Ecto neural progenitor cell (in vitro differentiated cells): Measurements from ENCODE around the gene ZC3H18.
"Not testable (repeated sequence)": the region's sequence is repeated elsewhere in the genome, so short reads cannot be mapped to it uniquely, and the experiment has no call there.

ENCODE experiments used
- DNase-seq: peaks from one replicate; pipeline ENCODE4 v3.0.0-alpha.2; 2018; ENCODE audit warnings: low spot score

Gene ZC3H18

GRCh38 chr16:88654363-88655052 lies 84.3 kb downstream of the ZC3H18 start:
- DNase-seq: no peak

GRCh38 chr16:88655053-88655732 lies 85.0 kb downstream of the ZC3H18 start:
- no peak for DNase-seq

GRCh38 chr16:88655733-88656281 lies 85.6 kb downstream of the ZC3H18 start:
- no peak for DNase-seq

- DNase-seq: no peak
These were observed 86.2 kb downstream of the ZC3H18 start for GRCh38 chr16:88656291-88656980.

DNA sequence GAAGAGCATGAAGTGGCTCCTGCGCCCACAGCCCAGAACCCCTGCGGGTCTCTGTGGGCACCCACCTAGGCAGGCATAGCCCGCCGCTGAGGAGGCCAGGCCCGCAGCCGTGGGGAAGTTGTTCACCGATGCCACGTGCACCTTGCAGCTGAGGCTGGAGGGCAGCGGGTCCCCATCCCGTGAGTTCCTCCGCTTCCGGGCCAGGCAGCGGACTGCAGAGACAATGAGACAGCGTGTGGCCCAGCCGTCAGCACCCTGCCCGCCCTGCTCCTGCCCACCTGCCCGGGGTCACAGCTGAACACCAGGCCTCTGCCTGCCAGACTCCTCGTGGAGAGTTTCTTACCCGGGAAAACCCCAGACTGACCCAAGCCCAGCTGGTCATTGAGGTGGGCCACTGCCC lies 87.2 kb downstream of the ZC3H18 start:
- no peak for DNase-seq

GRCh38 chr16:88658714-88659113 lies 88.5 kb downstream of the ZC3H18 start:
- DNase-seq: no peak

DNA sequence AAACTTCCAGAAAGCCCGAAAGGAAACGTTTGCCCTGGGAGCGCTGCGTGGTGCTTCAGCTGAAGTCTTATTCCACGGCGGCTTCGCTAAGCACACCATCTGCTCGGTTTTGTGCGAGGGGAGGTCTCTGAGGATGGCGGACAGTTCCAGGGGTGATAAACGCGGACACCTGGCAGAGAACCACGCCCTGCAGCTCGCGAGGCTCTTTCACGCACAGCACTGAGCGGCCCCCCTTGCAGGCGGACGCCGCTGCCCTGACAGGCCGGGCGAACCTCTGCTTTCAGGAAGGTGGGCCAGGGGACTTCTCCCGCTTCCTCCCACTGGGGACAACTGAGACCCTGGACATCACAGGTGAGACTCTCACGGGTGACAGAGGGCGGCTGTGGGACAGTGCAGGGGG lies 89.0 kb downstream of the ZC3H18 start:
- no peak for DNase-seq

DNA sequence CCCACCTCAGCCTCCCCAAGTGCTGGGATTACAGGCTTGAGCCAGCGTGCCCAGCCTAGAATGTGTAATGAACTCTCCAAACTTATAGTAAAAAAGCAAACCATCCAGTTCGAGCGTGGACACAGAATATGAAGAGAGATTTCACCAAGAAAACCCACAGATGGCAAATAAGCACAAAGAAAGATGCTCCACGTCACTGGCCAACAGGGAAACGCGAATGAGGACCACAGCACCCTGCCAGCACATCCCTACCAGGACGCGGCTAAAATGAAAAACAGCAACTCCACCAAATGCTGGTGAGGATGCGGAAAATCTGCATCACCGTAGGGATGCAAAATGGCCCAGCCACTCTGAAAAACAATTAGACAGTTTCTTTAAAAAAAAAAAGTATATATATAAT lies 91.3 kb downstream of the ZC3H18 start:
- DNase-seq: no peak

- no peak for DNase-seq
These were observed 92.1 kb downstream of the ZC3H18 start for GRCh38 chr16:88662222-88662842.

DNA sequence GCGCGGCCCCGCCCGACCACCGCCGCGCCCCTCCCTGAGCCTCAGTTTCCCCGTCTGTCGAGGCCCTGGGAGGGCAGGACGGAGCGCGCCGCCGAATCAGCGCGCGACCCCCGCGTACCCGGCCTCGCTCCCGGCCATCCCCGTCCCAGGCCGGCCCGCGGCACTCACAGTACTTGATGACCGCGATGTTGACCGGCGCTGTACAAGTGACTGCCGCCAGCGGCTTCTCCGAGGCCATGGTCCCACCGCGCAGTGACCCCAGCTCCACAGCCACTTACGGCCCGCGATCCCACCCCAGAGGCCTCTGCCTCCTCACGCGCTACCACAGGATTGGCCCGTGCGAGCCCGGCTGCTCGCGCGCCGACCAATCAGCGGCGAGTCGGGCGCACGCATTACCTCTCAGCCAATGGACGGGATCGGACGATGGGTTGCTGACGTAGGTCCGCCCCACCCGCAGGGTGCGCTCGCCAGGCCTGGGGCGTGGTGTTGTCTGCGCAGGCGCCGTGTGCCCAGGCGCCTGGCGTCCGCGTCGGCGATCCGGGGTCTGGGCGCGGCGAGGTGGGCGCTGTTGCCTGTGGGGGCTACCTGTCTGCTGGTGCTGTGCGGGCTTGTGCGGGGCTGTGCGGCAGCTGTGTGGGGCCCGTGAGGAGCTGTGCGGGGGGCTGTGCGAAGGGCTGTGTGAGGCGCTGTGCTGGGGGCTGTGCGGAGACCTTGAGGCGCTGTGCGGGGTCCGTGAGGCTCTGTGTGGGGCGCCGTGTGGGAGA lies 92.8 kb downstream of the ZC3H18 start, which contains the start of gene MVD:
TSS of gene MVD (minus strand) at position 249 of the 764 bp plus-strand sequence. CDS start at position 238, 11 bp downstream.
- DNase-seq: peak; percentile 99

- DNase-seq: no peak
These were observed 94.9 kb downstream of the ZC3H18 start for GRCh38 chr16:88665148-88665547.

- DNase-seq: no peak
These were observed 95.4 kb downstream of the ZC3H18 start for GRCh38 chr16:88665570-88665969.

DNA sequence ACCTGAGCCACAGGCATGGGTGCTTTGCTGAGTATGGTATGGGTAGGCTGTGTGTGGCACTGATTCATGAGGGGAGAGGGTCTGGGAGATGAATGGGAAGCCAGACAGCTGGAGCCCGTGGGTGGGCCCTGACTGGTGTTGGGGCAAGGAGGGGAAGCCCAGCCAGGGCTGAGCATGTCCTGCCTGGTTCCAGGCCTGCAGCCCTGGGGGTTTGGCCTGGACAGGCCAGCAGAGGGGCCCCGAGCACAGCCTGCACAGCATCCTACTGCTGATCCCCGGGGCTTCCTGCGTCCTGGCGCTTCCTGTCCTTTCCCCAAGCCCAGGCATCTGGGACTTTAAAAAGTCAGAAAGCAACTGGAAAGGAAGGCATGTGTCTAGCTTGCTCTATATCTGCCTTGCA lies 97.3 kb downstream of the ZC3H18 start:
- no peak for DNase-seq

DNA sequence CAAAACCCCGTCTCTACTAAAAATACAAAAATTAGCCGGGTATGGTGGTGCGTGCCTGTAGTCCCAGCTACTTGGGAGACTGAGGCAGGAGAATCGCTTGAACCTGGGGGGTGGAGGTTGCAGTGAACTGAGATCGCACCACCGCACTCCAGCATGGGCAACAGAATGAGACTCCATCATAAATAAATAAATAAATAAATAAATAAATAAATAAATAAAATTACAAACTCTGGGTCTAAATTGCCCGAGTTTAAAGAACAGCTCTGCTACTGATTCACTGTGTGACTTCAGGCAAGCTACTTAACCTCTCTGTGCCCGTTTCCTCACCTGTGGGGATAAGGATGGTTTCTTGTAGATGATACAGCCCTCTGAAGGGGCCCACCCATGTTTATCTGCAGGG lies 99.3 kb downstream of the ZC3H18 start:
- DNase-seq: not testable (repeated sequence)

- no peak for DNase-seq
These were observed 99.8 kb downstream of the ZC3H18 start for GRCh38 chr16:88669980-88670379.

DNA sequence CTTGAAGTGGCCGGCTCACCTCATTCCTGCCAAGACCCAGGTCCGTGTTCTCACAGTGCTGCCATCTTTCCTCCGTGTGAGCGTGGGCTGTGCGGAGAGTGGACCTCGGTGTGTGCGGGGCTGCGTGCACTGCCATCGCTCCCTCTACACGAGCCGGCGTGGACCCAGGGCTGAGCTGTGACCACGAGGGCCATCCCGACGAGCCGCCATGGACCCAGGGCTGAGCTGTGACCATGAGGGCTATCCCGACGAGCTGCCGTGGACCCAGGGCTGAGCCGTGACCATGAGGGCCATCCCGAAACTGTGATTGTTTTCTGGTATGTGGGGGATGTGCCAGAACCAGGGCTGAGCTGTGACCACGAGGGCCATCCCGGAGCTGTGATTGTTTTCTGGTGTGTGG lies 101.6 kb downstream of the ZC3H18 start:
- DNase-seq: no peak

DNA sequence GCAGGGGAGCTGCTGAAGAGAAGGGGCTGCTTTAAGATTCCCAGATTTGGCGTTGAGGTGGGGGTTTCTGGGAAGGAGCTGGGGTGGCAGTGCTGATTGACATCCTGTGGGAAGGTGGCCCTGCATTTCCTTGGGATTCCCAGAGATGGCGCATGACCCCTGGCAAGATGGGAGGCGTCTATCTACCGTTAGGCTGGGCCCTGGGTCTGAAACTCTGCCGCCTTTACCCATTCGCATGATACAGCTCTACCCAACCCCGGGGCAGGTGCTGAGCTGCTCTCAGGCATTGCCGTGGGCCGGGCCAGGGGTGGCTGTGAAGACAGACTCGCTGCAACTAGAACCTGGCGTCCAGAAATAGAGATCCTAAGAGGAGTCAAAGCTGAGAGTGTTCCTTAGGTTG lies 102.6 kb downstream of the ZC3H18 start:
- peak; percentile 71 for DNase-seq

- no peak for DNase-seq
These were observed 103.6 kb downstream of the ZC3H18 start for GRCh38 chr16:88673716-88674379.

DNA sequence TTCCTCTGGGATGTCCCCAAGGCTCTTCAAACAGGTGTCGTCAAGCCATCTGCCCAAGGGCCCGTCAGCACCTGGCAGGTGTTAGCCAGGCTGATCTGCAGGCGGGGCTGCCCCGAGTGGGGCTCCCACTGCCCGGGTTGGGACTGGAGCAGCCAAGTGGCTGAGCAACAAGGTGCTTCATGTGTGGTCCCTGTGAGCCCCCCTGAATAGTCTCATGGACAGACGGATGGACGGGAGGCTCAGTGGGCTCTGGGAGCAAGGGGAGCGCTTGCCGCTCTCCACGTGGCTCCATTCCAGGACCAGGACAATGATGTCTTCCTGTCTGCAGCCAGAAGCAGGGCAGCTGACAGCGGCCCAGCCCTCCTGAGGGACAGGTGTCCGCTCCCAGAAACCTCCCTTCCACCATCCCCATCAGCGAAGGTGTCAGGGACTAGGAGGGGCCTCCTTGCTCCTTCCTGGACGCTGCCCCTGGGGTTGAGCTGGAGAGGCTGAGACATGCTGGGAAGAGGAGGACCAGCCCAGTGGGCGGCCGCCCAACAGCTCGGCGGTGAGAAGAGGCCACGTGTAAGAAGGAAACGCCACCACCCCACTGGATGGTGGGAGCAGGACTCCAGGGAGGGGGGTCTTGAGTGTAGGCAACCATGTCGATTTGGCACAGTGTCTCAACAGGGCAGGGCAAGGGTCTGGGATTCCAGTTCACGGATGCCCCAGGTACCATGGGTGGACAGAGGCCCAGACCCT lies 106.5 kb downstream of the ZC3H18 start:
- no peak for DNase-seq

GRCh38 chr16:88677721-88678120 lies 107.5 kb downstream of the ZC3H18 start:
- no peak for DNase-seq
